HCT116 (cell line): ENCODE results near the gene PDE7B.

Experiments used
- EZH2 ChIP-seq: fragments of 200-600 bp; sonication (generic); IDR thresholded peaks from 2 replicates; pipeline ENCODE4 v1.6.1; 2017; ENCODE audit warnings: antibody characterized with exemption, mixed run types
- FOSL1 ChIP-seq: IDR thresholded peaks from 2 replicates; pipeline ENCODE4 v1.6.1; 2012; ENCODE audit warnings: low read depth
- POLR2A ChIP-seq: IDR thresholded peaks from 2 replicates; pipeline ENCODE4 v1.7.0; 2011; ENCODE audit warnings: borderline replicate concordance; ENCODE audit not compliant: insufficient read depth, insufficient read length; ENCODE audit errors: extremely low read depth
- RAD21 ChIP-seq: IDR thresholded peaks from 2 replicates; pipeline ENCODE4 v1.6.1; 2012; ENCODE audit warnings: low read depth, mild to moderate bottlenecking
- SIN3A ChIP-seq: IDR thresholded peaks from 2 replicates; pipeline ENCODE4 v1.6.1; 2012; ENCODE audit warnings: low read depth
- SP1 ChIP-seq: IDR thresholded peaks from 2 replicates; pipeline ENCODE4 v1.6.1; 2012; ENCODE audit warnings: low read depth
- YY1 ChIP-seq: IDR thresholded peaks from 2 replicates; pipeline ENCODE4 v1.6.1; 2011; ENCODE audit warnings: low read length, low read depth, moderate library complexity, mild to moderate bottlenecking; ENCODE audit not compliant: insufficient replicate concordance; ENCODE audit errors: extremely low read depth
- TF ChIP-seq, protein P1 (sequence below), 3 experiments: fragments of 200-600 bp in 1 of 3; sonication (generic) in 1 of 3; IDR thresholded peaks in 2 of 3; conservative IDR thresholded peaks in 1 of 3; 2 replicates each; pipeline ENCODE4 v1.5.1; 2012 to 2017; ENCODE audit warnings: low read depth in 2 of 3, low read length in 2 of 3, antibody characterized with exemption in 1 of 3, borderline replicate concordance in 1 of 3, control low read depth in 1 of 3, mild to moderate bottlenecking in 1 of 3, mixed read lengths in 1 of 3, mixed run types in 1 of 3, moderate library complexity in 1 of 3; ENCODE audit not compliant: insufficient read depth in 1 of 3
- TF ChIP-seq, protein P2 (sequence below): IDR thresholded peaks from 2 replicates; pipeline ENCODE4 v1.6.1; 2011; ENCODE audit warnings: mild to moderate bottlenecking, low read length, moderate library complexity; ENCODE audit not compliant: insufficient replicate concordance; ENCODE audit errors: extremely low read depth
- TF ChIP-seq, protein P3 (sequence below): IDR thresholded peaks from 2 replicates; pipeline ENCODE4 v1.6.1; 2012; ENCODE audit warnings: low read depth
- TF ChIP-seq, protein P4 (sequence below): IDR thresholded peaks from 2 replicates; pipeline ENCODE4 v1.6.1; 2012

DNA sequence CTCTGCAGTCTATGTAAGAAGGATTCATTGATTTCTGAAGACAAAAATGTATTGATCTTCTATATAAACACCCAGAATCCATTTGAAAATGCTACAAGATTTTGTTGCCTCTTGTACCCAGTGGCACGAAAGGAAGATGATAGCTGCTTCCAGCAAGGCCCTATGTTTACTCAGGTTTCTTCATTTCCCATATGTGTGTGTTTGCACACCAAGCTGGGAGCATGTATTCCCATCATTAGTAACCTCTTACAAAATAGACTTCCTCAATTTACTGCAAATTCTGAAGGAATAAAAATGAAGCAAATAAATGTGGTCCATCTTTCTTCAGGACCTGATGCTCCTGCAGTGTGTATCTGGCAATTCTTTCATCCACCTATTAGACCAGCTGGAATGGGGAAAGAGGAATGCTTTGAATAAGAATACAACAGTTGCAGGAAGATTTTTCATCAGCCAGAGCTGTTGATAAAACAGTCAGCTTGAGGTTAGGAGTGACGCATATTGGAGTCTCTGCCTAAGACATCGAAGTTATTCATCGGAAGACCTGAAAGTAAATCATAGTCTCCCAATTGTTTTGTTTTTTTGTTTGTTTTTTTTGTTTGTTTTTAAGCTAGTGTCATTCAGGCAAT lies 132.3 kb downstream of the PDE7B start:
- TF ChIP-seq, protein P1, sequence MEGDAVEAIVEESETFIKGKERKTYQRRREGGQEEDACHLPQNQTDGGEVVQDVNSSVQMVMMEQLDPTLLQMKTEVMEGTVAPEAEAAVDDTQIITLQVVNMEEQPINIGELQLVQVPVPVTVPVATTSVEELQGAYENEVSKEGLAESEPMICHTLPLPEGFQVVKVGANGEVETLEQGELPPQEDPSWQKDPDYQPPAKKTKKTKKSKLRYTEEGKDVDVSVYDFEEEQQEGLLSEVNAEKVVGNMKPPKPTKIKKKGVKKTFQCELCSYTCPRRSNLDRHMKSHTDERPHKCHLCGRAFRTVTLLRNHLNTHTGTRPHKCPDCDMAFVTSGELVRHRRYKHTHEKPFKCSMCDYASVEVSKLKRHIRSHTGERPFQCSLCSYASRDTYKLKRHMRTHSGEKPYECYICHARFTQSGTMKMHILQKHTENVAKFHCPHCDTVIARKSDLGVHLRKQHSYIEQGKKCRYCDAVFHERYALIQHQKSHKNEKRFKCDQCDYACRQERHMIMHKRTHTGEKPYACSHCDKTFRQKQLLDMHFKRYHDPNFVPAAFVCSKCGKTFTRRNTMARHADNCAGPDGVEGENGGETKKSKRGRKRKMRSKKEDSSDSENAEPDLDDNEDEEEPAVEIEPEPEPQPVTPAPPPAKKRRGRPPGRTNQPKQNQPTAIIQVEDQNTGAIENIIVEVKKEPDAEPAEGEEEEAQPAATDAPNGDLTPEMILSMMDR (IDR thresholded peaks at IDR 0.05 in 2 of 3, conservative IDR thresholded peaks at IDR 0.05 in 1 of 3; ENCODE audit: borderline replicate concordance in 1 of 3, insufficient read depth in 1 of 3, low read depth in 2 of 3, low read length in 2 of 3) = no peak
- TF ChIP-seq EZH2 = no peak
- TF ChIP-seq, protein P2, sequence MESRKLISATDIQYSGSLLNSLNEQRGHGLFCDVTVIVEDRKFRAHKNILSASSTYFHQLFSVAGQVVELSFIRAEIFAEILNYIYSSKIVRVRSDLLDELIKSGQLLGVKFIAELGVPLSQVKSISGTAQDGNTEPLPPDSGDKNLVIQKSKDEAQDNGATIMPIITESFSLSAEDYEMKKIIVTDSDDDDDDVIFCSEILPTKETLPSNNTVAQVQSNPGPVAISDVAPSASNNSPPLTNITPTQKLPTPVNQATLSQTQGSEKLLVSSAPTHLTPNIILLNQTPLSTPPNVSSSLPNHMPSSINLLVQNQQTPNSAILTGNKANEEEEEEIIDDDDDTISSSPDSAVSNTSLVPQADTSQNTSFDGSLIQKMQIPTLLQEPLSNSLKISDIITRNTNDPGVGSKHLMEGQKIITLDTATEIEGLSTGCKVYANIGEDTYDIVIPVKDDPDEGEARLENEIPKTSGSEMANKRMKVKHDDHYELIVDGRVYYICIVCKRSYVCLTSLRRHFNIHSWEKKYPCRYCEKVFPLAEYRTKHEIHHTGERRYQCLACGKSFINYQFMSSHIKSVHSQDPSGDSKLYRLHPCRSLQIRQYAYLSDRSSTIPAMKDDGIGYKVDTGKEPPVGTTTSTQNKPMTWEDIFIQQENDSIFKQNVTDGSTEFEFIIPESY = no peak
- TF ChIP-seq RAD21 = no peak
- TF ChIP-seq SP1 = no peak
- TF ChIP-seq, protein P3, sequence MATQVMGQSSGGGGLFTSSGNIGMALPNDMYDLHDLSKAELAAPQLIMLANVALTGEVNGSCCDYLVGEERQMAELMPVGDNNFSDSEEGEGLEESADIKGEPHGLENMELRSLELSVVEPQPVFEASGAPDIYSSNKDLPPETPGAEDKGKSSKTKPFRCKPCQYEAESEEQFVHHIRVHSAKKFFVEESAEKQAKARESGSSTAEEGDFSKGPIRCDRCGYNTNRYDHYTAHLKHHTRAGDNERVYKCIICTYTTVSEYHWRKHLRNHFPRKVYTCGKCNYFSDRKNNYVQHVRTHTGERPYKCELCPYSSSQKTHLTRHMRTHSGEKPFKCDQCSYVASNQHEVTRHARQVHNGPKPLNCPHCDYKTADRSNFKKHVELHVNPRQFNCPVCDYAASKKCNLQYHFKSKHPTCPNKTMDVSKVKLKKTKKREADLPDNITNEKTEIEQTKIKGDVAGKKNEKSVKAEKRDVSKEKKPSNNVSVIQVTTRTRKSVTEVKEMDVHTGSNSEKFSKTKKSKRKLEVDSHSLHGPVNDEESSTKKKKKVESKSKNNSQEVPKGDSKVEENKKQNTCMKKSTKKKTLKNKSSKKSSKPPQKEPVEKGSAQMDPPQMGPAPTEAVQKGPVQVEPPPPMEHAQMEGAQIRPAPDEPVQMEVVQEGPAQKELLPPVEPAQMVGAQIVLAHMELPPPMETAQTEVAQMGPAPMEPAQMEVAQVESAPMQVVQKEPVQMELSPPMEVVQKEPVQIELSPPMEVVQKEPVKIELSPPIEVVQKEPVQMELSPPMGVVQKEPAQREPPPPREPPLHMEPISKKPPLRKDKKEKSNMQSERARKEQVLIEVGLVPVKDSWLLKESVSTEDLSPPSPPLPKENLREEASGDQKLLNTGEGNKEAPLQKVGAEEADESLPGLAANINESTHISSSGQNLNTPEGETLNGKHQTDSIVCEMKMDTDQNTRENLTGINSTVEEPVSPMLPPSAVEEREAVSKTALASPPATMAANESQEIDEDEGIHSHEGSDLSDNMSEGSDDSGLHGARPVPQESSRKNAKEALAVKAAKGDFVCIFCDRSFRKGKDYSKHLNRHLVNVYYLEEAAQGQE = no peak
- no peak for TF ChIP-seq FOSL1
- no peak for TF ChIP-seq SIN3A
- TF ChIP-seq POLR2A = no peak
- TF ChIP-seq YY1 = no peak
- TF ChIP-seq, protein P4, sequence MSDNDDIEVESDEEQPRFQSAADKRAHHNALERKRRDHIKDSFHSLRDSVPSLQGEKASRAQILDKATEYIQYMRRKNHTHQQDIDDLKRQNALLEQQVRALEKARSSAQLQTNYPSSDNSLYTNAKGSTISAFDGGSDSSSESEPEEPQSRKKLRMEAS = no peak
